DND-41 (cell line): ENCODE measurements around the gene IQGAP2.
"Not testable (repeated sequence)": the region's sequence is repeated elsewhere in the genome, so short reads cannot be mapped to it uniquely, and the experiment has no call there.

Experiments
- ATAC-seq: fragments of 200-7000 bp; cut with Tn5 transposase; 3 replicates; pipeline ENCODE4 v1.9.1; 2021; ENCODE audit warnings: low read depth; ENCODE audit not compliant: insufficient read depth
- DNase-seq: peaks from one replicate; pipeline ENCODE4 v3.0.0-alpha.2; 2020
- H2AFZ ChIP-seq: 2 replicates; pipeline ENCODE4 v1.6.0; 2012; ENCODE audit warnings: low read depth, low read length
- H3K27ac ChIP-seq: 2 replicates; pipeline ENCODE4 v1.5.1; 2012; ENCODE audit warnings: low read length, inconsistent platforms
- H3K27me3 ChIP-seq: fragments of 200-600 bp; sonication (generic); 2 replicates; pipeline ENCODE4 v1.6.0; 2012; ENCODE audit warnings: low read length, mild to moderate bottlenecking, inconsistent platforms; ENCODE audit not compliant: insufficient read depth, poor library complexity
- H3K36me3 ChIP-seq: 2 replicates; pipeline ENCODE4 v1.5.1; 2012; ENCODE audit warnings: low read length, inconsistent platforms; ENCODE audit not compliant: insufficient read depth
- H3K4me1 ChIP-seq: 2 replicates; pipeline ENCODE4 v1.5.1; 2012; ENCODE audit warnings: mild to moderate bottlenecking, low read length; ENCODE audit not compliant: insufficient read depth
- H3K4me2 ChIP-seq: 2 replicates; pipeline ENCODE4 v1.6.0; 2012; ENCODE audit warnings: mild to moderate bottlenecking, moderate library complexity, low read length, inconsistent platforms; ENCODE audit not compliant: insufficient read depth
- H3K4me3 ChIP-seq, 2 experiments: fragments of 200-600 bp in 1 of 2; shearing (Covaris generic) in 1 of 2; 2 replicates each; pipeline ENCODE4 v1.5.1; 2012 to 2016; ENCODE audit warnings: inconsistent platforms in 2 of 2, low read length in 2 of 2, mild to moderate bottlenecking in 2 of 2, low read depth in 1 of 2, moderate library complexity in 1 of 2
- H3K79me2 ChIP-seq: 2 replicates; pipeline ENCODE4 v1.6.0; 2012; ENCODE audit warnings: low read length, inconsistent platforms; ENCODE audit not compliant: insufficient read depth
- H3K9ac ChIP-seq: 2 replicates; pipeline ENCODE4 v1.6.0; 2012; ENCODE audit warnings: low read depth, mild to moderate bottlenecking, inconsistent platforms, low read length, moderate library complexity
- H3K9me3 ChIP-seq: 2 replicates; pipeline ENCODE4 v1.5.1; 2012; ENCODE audit warnings: low read length, moderate library complexity, mild to moderate bottlenecking, inconsistent platforms; ENCODE audit not compliant: insufficient read depth, severe bottlenecking
- H4K20me1 ChIP-seq: 2 replicates; pipeline ENCODE4 v1.6.0; 2012; ENCODE audit warnings: low read length; ENCODE audit not compliant: insufficient read depth
- CTCF ChIP-seq: IDR thresholded peaks from 2 replicates; pipeline ENCODE4 v1.5.1; 2012; ENCODE audit warnings: borderline replicate concordance, low read length, moderate library complexity, mild to moderate bottlenecking; ENCODE audit not compliant: poor library complexity, severe bottlenecking; ENCODE audit errors: extremely low read depth
- EZH2 ChIP-seq: IDR thresholded peaks from 3 replicates; pipeline ENCODE4 v1.6.1; 2012; ENCODE audit warnings: borderline replicate concordance, low read depth, mild to moderate bottlenecking, moderate library complexity, low read length, inconsistent platforms; ENCODE audit not compliant: severe bottlenecking

Gene IQGAP2

GRCh38 chr5:76514292-76514691 is 111.2 kb downstream of the IQGAP2 start:
- no peaks in the 10 kb centered on the region for H3K36me3 ChIP-seq
- no peak overlapping the region for H3K27ac ChIP-seq
- H3K9me3 ChIP-seq, result no peaks in the 10 kb centered on the region
- H3K79me2 ChIP-seq, result no peaks in the 10 kb centered on the region
- no peak overlapping the region for H2AFZ ChIP-seq
- no peaks in the 10 kb centered on the region for H4K20me1 ChIP-seq
- no peaks in the 10 kb centered on the region for H3K27me3 ChIP-seq
- no peaks in the 10 kb centered on the region for H3K4me1 ChIP-seq
- no peak overlapping the region for H3K4me3 ChIP-seq
- no peak for DNase-seq
- H3K4me2 ChIP-seq, result no peak overlapping the region
- H3K9ac ChIP-seq, result no peak overlapping the region
- ATAC-seq, result no peak
- TF ChIP-seq EZH2, result no peak
- TF ChIP-seq CTCF, result no peak

- Histone ChIP-seq H3K36me3 (no peaks in the 10 kb centered on the region), H2AFZ (no peak overlapping the region), H3K9me3 (no peaks in the 10 kb centered on the region), H3K27ac (no peak overlapping the region), H3K9ac (no peak overlapping the region), H4K20me1 (no peaks in the 10 kb centered on the region), H3K4me1 (no peaks in the 10 kb centered on the region), H3K4me2 (no peak overlapping the region), H3K79me2 (no peaks in the 10 kb centered on the region), H3K4me3 (no peak overlapping the region), H3K27me3 (no peaks in the 10 kb centered on the region)
- DNase-seq (no peak), ATAC-seq (no peak)
- TF ChIP-seq EZH2 (no peak), CTCF (no peak)
Observed at GRCh38 chr5:76514713-76515112, 111.6 kb downstream of the IQGAP2 start.

GRCh38 chr5:76517334-76517733 is 114.2 kb downstream of the IQGAP2 start:
- Histone ChIP-seq H3K4me1 (no peaks in the 10 kb centered on the region), H3K27me3 (no peaks in the 10 kb centered on the region), H3K4me2 (no peak overlapping the region), H3K36me3 (no peaks in the 10 kb centered on the region), H3K79me2 (no peaks in the 10 kb centered on the region), H4K20me1 (no peaks in the 10 kb centered on the region), H2AFZ (no peak overlapping the region), H3K9me3 (no peaks in the 10 kb centered on the region), H3K4me3 (no peak overlapping the region), H3K9ac (no peak overlapping the region), H3K27ac (no peak overlapping the region)
- no peak for DNase-seq
- ATAC-seq, result no peak
- TF ChIP-seq CTCF (no peak), EZH2 (no peak)

GRCh38 chr5:76518246-76518645 is 115.2 kb downstream of the IQGAP2 start:
- not testable (repeated sequence) for H3K36me3 ChIP-seq, H3K4me1 ChIP-seq, H3K4me3 ChIP-seq, ATAC-seq, H2AFZ ChIP-seq, H3K27ac ChIP-seq, H3K79me2 ChIP-seq, H4K20me1 ChIP-seq, H3K9ac ChIP-seq, H3K9me3 ChIP-seq, H3K4me2 ChIP-seq, DNase-seq, H3K27me3 ChIP-seq
